22Rv1 (cell line): ENCODE measurements around the gene OR56B1.
A peak's percentile ranks its signal among the peaks of the same experiment; 100 is the strongest.
"Not testable (repeated sequence)": the region's sequence is repeated elsewhere in the genome, so short reads cannot be mapped to it uniquely, and the experiment has no call there.

ENCODE experiments used
- H3K27ac ChIP-seq: fragments of 450-650 bp; 2 replicates; pipeline ENCODE4 v1.5.1; 2017
- ZFX ChIP-seq: fragments of 450-650 bp; IDR thresholded peaks from 2 replicates; pipeline ENCODE4 v1.6.1; 2017; ENCODE audit warnings: antibody characterized with exemption, borderline replicate concordance
- TF ChIP-seq, protein P1 (sequence below): fragments of 450-650 bp; IDR thresholded peaks from 2 replicates; pipeline ENCODE4 v1.5.1; 2017; ENCODE audit warnings: mild to moderate bottlenecking

The OR56B1 gene

DNA sequence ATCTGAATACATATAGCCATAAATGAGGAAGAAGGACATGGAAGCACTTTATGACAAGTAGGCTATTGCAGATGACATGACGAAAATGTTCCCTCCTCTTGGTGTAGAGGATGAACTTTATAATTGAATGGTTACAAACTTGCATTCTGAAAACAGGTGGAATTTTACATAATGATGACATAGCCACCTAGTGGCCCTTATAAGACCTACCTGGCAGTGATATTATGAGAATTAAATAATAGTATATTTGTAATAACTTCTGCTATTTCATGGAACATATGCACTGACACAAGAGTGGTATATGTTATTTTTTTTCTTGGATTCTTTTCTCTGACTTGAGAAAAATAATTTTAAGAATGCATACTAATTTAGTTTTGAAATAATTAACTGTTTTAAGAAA is 23.7 kb upstream of the OR56B1 start:
- no peak overlapping the region for H3K27ac ChIP-seq
- TF ChIP-seq ZFX: no peak
- TF ChIP-seq, protein P1, sequence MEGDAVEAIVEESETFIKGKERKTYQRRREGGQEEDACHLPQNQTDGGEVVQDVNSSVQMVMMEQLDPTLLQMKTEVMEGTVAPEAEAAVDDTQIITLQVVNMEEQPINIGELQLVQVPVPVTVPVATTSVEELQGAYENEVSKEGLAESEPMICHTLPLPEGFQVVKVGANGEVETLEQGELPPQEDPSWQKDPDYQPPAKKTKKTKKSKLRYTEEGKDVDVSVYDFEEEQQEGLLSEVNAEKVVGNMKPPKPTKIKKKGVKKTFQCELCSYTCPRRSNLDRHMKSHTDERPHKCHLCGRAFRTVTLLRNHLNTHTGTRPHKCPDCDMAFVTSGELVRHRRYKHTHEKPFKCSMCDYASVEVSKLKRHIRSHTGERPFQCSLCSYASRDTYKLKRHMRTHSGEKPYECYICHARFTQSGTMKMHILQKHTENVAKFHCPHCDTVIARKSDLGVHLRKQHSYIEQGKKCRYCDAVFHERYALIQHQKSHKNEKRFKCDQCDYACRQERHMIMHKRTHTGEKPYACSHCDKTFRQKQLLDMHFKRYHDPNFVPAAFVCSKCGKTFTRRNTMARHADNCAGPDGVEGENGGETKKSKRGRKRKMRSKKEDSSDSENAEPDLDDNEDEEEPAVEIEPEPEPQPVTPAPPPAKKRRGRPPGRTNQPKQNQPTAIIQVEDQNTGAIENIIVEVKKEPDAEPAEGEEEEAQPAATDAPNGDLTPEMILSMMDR: peak; percentile 52

DNA sequence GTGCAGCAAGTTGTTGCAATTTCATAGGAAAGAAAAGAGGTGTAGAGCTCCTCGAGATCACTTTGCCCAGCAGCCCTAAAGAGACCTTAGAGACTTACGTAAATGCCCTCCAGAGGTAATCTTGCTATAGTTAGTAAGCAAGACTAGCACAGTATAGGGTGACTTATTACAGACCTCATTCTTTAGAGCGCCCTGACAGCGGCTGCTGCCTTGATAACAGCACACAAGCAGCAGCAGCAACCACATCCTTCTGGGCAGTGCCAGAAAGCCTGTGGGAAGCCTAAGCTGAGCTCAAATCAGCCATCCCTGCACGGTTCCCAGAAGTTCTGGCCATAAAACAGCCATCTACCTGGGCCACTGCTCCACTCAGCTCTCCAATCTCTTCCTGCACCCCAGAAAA is 22.6 kb upstream of the OR56B1 start:
- TF ChIP-seq, protein P1: no peak
- no peak for TF ChIP-seq ZFX
- no peak overlapping the region for H3K27ac ChIP-seq

DNA sequence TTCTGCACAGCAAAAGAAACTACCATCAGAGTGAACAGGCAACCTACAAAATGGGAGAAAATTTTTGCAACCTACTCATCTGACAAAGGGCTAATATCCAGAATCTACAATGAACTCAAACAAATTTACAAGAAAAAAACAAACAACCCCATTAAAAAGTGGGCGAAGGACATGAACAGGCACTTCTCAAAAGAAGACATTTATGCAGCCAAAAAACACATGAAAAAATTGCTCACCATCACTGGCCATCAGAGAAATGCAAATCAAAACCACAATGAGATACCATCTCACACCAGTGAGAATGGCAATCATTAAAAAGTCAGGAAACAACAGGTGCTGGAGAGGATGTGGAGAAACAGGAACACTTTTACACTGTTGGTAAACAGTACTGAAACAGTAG is 19.7 kb upstream of the OR56B1 start:
- not testable (repeated sequence) for H3K27ac ChIP-seq

DNA sequence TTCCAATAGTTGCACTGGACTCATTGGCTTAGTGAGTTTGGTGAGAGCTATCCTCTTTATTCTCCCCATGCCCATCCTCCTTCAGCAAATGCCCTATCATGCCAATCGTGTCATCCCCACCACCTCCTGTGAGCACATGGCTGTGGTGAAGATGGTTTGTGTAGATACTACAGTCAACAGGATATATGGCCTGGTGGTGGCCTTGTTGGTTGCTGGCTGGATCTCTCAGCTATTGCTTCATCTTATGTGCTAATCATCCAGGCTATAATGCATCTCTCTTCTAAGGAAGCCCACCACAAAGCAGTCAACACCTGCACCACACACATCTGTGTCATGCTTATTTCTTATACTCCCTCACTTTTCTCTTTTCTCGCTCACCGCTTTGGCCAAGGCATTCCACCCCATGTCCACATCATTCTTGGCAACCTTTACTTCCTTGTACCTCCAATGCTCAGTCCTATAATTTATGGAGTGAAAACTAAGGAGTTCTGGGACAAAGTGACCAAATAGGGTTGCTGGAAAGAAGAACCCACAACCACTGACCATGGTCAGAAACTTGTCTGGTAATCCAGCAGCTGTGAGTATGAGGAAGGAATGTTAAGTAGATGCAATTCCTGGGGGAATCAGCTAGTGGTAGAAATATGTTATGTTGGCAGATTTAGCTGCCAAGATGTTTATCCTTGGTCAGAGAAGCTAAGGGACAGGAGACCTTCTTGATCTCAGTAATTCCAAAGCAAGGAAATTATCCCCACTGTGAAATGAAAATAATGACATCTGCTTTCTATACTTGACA is 16.3 kb upstream of the OR56B1 start:
- no peak for TF ChIP-seq ZFX
- TF ChIP-seq, protein P1: no peak
- H3K27ac ChIP-seq: no peak overlapping the region

GRCh38 chr11:5722622-5723021 is 13.6 kb upstream of the OR56B1 start:
- H3K27ac ChIP-seq: no peak overlapping the region
- TF ChIP-seq, protein P1: no peak
- no peak for TF ChIP-seq ZFX

DNA sequence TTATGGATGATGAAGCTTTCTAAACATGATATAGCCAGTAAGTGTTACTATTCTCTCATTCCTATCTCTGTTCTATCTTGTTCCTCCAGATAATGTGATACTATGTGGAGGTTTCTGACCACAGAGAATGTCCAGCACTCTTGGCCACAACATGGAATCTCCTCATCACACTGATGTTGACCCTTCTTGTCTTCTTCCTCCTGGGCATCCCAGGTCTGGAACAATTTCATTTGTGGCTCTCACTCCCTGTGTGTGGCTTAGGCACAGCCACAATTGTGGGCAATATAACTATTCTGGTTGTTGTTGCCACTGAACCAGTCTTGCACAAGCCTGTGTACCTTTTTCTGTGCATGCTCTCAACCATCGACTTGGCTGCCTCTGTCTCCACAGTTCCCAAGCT is 9.9 kb upstream of the OR56B1 start:
- H3K27ac ChIP-seq: no peak overlapping the region
- TF ChIP-seq, protein P1: no peak
- no peak for TF ChIP-seq ZFX

GRCh38 chr11:5727691-5728090 is 8.6 kb upstream of the OR56B1 start:
- TF ChIP-seq, protein P1: no peak
- no peak for TF ChIP-seq ZFX

GRCh38 chr11:5737091-5737490 is 843 bp downstream of the OR56B1 start:
- H3K27ac ChIP-seq: no peak overlapping the region
- TF ChIP-seq ZFX: no peak
- TF ChIP-seq, protein P1: no peak

More at GRCh38 chr11:5727691-5728090, 8.6 kb upstream of the OR56B1 start:
- no peak overlapping the region for H3K27ac ChIP-seq
